ENCODE measurements around the gene SORCS2. TPM values are rescaled to one million over a fixed set of nuclear protein-coding genes. Genes with fewer than 3 reads are reported as not detected.

The SORCS2 gene
- total RNA-seq, 1 experiment from 2014 or later = not detected

DNA sequence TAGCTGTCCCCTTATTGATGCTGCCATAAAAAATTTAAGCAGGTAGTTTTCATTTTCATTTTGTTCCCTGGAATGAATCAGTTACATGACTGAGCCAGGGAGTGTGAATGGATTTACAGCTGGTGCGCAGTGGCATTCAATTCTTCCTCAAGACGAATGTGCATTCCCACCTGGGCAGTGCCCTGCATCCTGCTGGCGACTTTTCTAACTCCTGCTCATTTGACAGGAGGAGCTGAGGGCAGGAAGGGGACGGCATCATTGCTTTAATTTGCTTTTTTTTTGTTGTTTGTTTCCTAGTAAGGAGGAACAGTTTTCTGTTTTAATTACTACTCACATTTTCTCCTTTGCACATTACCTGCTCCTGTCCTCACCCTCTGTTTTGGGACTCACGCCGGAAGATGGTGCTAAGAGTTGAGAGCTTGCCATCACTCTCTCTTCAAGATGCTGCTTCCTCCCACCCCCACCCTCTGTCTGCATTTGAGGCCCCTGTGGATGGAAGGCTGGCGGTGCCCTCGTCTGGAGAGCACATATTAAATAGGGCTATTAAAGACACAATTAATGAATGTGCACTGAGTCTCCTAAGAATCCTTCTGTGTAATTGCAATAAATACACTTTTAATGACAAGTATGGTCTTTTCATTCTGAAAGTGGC is 206.6 kb downstream of the SORCS2 start:
- intact Hi-C loops (cut with micrococcal nuclease) = no loop called here
- H3K36me3 Mint-ChIP-seq (ENCODE audit: insufficient read depth, unreplicated experiment) = no peaks in the 10 kb centered on the region
- H3K27me3 Mint-ChIP-seq (ENCODE audit: insufficient read depth, unreplicated experiment) = peaks cover 17% of the 10 kb centered on the region
- no TSS peak for BruUV-seq (replicated peaks)
- no peak overlapping the region for H3K4me3 Mint-ChIP-seq (ENCODE audit: unreplicated experiment)
- TF ChIP-seq, protein P1, sequence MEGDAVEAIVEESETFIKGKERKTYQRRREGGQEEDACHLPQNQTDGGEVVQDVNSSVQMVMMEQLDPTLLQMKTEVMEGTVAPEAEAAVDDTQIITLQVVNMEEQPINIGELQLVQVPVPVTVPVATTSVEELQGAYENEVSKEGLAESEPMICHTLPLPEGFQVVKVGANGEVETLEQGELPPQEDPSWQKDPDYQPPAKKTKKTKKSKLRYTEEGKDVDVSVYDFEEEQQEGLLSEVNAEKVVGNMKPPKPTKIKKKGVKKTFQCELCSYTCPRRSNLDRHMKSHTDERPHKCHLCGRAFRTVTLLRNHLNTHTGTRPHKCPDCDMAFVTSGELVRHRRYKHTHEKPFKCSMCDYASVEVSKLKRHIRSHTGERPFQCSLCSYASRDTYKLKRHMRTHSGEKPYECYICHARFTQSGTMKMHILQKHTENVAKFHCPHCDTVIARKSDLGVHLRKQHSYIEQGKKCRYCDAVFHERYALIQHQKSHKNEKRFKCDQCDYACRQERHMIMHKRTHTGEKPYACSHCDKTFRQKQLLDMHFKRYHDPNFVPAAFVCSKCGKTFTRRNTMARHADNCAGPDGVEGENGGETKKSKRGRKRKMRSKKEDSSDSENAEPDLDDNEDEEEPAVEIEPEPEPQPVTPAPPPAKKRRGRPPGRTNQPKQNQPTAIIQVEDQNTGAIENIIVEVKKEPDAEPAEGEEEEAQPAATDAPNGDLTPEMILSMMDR (IDR thresholded peaks at IDR 0.05; ENCODE audit: unreplicated experiment) = no peak
- H3K27ac Mint-ChIP-seq (ENCODE audit: low read depth, unreplicated experiment) = no peak overlapping the region
- H3K9me3 Mint-ChIP-seq (ENCODE audit: unreplicated experiment) = peaks cover 12% of the 10 kb centered on the region
- no peak for DNase-seq (ENCODE audit: unreplicated experiment)
- POLR2A ChIA-PET = interaction anchor here (1.2 kb wide), 1 partner anchor 40 kb away, joined by 3 read pairs; no protein-coding TSS in a partner anchor
- peaks cover 28% of the 10 kb centered on the region for H3K4me1 Mint-ChIP-seq (ENCODE audit: insufficient read depth, unreplicated experiment)
- CTCF ChIA-PET = interaction anchor here (0.6 kb wide), 1 partner anchor 86 kb away, joined by 3 read pairs; no protein-coding TSS in a partner anchor

- peaks cover 17% of the 10 kb centered on the region for H3K27me3 Mint-ChIP-seq (ENCODE audit: insufficient read depth, unreplicated experiment)
Observed at GRCh38 chr4:7399440-7400234, 207.3 kb downstream of the SORCS2 start.

DNA sequence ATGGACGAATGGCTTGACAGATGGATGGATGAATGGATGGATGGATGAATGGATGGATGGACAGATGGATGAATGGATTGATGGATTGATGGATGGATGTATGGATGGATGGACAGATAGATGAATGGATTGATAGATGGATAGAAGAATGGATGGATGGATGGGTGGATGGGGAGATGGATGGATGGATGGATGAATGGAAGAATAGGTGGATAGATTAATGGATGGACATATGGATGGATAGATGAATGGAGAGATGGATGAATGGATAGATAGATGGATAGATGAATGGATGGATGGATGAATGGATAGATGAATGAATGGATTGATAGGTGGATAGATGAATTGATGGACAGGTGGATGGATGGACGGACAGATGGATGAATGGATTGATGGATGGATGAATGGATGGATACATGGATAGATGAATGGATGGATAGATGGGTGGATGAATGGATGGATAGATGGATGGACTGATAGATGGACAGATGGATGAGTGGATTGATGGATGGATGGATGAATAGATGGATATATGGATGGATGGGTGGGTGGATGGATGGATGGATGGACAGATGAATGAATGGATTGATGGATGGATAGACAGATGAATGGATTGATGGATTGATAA is 208.4 kb downstream of the SORCS2 start:
- TF ChIP-seq, protein P1 (IDR thresholded peaks at IDR 0.05; ENCODE audit: unreplicated experiment) = no peak
- Mint-ChIP-seq H3K9me3 (ENCODE audit: unreplicated experiment) (peaks cover 12% of the 10 kb centered on the region), H3K36me3 (ENCODE audit: insufficient read depth, unreplicated experiment) (no peaks in the 10 kb centered on the region), H3K4me3 (ENCODE audit: unreplicated experiment) (no peak overlapping the region), H3K27me3 (ENCODE audit: insufficient read depth, unreplicated experiment) (peaks cover 17% of the 10 kb centered on the region), H3K27ac (ENCODE audit: low read depth, unreplicated experiment) (no peak overlapping the region), H3K4me1 (ENCODE audit: insufficient read depth, unreplicated experiment) (peaks cover 28% of the 10 kb centered on the region)
- intact Hi-C loops (cut with micrococcal nuclease) = no loop called here
- POLR2A ChIA-PET = no interaction called here
- DNase-seq (ENCODE audit: unreplicated experiment) = no peak
- CTCF ChIA-PET = no interaction called here
- no TSS peak for BruUV-seq (replicated peaks)

More at GRCh38 chr4:7399440-7400234, 207.3 kb downstream of the SORCS2 start:
- Mint-ChIP-seq H3K36me3 (ENCODE audit: insufficient read depth, unreplicated experiment) (no peaks in the 10 kb centered on the region), H3K4me3 (ENCODE audit: unreplicated experiment) (no peak overlapping the region), H3K4me1 (ENCODE audit: insufficient read depth, unreplicated experiment) (peaks cover 28% of the 10 kb centered on the region), H3K9me3 (ENCODE audit: unreplicated experiment) (peaks cover 12% of the 10 kb centered on the region), H3K27ac (ENCODE audit: low read depth, unreplicated experiment) (no peak overlapping the region)
- no peak for DNase-seq (ENCODE audit: unreplicated experiment)
- ChIA-PET POLR2A (interaction anchor here (1.2 kb wide), 1 partner anchor 41 kb away, joined by 3 read pairs; no protein-coding TSS in a partner anchor), CTCF (no interaction called here)
- intact Hi-C loops (cut with micrococcal nuclease) = no loop called here
- BruUV-seq (replicated peaks) = no TSS peak
- TF ChIP-seq, protein P1 (IDR thresholded peaks at IDR 0.05; ENCODE audit: unreplicated experiment) = no peak

DNA sequence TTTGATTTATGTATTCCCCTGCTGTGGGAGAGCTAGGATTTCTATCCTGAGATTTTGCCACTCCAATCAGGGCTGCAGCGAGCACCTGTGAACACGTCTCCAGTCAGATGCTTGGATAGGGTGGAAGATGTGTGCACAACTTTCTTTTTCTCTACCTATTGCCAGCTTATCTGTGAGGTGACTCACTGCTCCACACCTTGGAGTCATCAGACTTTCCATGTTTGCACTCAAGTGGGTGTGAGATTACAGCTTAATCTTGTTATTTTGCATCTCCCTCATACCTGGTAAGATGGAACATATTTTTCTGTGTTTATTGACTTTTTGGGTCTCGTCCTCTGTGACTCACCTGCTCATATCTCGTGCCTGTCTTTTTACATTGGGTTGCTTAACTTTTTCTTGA is 210.2 kb downstream of the SORCS2 start:
- peak; percentile 42 for DNase-seq (ENCODE audit: unreplicated experiment)
- Mint-ChIP-seq H3K4me1 (ENCODE audit: insufficient read depth, unreplicated experiment) (peaks cover 17% of the 10 kb centered on the region), H3K27me3 (ENCODE audit: insufficient read depth, unreplicated experiment) (peaks cover 17% of the 10 kb centered on the region), H3K36me3 (ENCODE audit: insufficient read depth, unreplicated experiment) (no peaks in the 10 kb centered on the region), H3K4me3 (ENCODE audit: unreplicated experiment) (no peak overlapping the region), H3K9me3 (ENCODE audit: unreplicated experiment) (peaks cover 21% of the 10 kb centered on the region), H3K27ac (ENCODE audit: low read depth, unreplicated experiment) (peak overlapping the region; percentile 6)
- POLR2A ChIA-PET = interaction anchor here (0.7 to 1.5 kb wide), 3 partner anchors 29 to 313 kb away, joined by 3 to 5 read pairs (median 3); no protein-coding TSS in a partner anchor
- BruUV-seq (replicated peaks) = no TSS peak
- CTCF ChIA-PET = interaction anchor here (0.6 to 1.5 kb wide), 3 partner anchors 9 to 400 kb away, joined by 3 to 4 read pairs (median 3); no protein-coding TSS in a partner anchor
- TF ChIP-seq, protein P1 (IDR thresholded peaks at IDR 0.05; ENCODE audit: unreplicated experiment) = no peak
- intact Hi-C loops (cut with micrococcal nuclease) = no loop called here

Measured in MCF 10A (cell line).